Measurements from ENCODE around the gene PAEP.

PAEP gene

DNA sequence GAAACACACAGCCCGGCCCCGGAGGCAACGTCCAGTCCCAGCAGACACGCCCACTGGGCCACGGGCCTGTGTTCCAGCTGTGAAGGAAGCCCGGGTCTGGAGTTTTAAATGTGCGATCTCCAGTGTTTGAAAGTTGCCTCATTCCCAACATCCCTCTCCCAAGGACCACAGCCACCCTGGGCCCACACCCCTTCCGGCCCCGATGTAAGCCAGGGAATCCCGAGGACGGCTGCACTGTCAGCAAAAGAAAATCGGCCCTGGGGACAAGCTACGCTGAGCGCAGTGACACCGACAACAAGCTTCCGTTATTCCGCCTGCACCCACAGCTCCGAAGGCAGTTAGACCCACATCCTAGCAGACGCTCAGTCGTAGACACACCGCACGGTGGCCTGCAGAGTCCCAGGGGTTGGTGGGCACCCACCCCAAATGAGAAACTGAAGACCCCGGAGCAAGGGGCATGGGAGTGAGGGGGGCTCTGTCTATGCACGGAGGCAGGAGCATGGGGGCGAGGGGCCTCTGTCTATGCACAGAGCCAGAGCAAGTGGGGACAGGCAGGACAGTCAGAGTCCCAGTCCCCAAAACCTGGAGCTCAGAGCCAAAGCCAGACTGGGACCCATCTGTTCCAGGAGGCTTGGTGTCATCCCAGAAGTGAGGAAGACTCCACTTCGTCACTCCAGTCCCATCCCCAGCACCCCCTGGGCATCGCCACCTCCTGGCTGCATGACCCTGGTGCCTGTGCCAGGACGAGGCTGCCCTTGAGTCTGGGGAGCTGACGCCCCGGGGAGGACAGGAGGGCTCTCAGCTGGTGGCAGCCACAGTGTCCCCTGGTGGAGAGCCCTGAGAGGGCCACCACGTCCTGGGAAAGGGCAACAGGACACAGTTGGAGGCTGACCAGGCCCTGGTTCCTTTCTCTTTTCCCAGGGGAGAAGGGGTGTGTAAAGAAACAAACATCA is 54.4 kb downstream of the PAEP start:
- DNase-seq (ENCODE audit: low spot score) = peak; percentile 53
